Measurements from ENCODE around the gene PPM1E. TPM values are rescaled to one million over a fixed set of nuclear protein-coding genes. Genes with fewer than 3 reads are reported as not detected.

The PPM1E gene
- total RNA-seq, 1 experiment from 2014 or later = 7.1 TPM

GRCh38 chr17:58995247-58995940 lies 239.7 kb downstream of the PPM1E start:
- no peak overlapping the region for H3K56ac ChIP-seq (ENCODE audit: insufficient read length, low read depth, low read length)
- no peak overlapping the region for H3K23ac ChIP-seq (ENCODE audit: insufficient read length, low read depth, low read length)
- no peak overlapping the region for H2AFZ ChIP-seq (ENCODE audit: low read length)
- H3K9me3 ChIP-seq (ENCODE audit: control insufficient read depth, low read depth, low read length) = no peaks in the 10 kb centered on the region
- no peak overlapping the region for H2BK5ac ChIP-seq (ENCODE audit: insufficient read length, low read length)
- H3K23me2 ChIP-seq (ENCODE audit: insufficient read length, low read depth, low read length, poor library complexity, severe bottlenecking) = no peaks in the 10 kb centered on the region
- Mint-ChIP-seq H3K4me1 (peaks cover 10 to 12% of the 10 kb centered on the region in 2 experiments), H3K27ac (no peak overlapping the region), H3K27me3 (ENCODE audit: low read depth) (no peaks in the 10 kb centered on the region), H3K36me3 (ENCODE audit: insufficient read depth in 1 of 3, low read depth in 3 of 3) (peaks cover 12 to 28% (median 26%) of the 10 kb centered on the region in 3 experiments; a peak in 6 of 7 replicates), H3K4me3 (no peak overlapping the region), H3K9me3 (no peaks in the 10 kb centered on the region)
- no peak overlapping the region for H3K14ac ChIP-seq (ENCODE audit: insufficient read depth, low read length)
- WGBS (ENCODE audit: extremely low coverage, insufficient read length, low lambda C conversion rate) = no CpG with 5 or more reads among the region's 7 CpGs
- no peak overlapping the region for H3K4me2 ChIP-seq (ENCODE audit: insufficient read depth, insufficient read length, low read length)
- no peak for TF ChIP-seq CTCF (conservative IDR thresholded peaks at IDR 0.05)
- H2BK15ac ChIP-seq (ENCODE audit: low read depth, low read length) = no peak overlapping the region
- no peak overlapping the region for H2AK5ac ChIP-seq (ENCODE audit: insufficient read length, low read length)
- no peak overlapping the region for H3T11ph ChIP-seq (ENCODE audit: low read length)
- no peaks in the 10 kb centered on the region for H3K79me1 ChIP-seq (ENCODE audit: insufficient read depth, low read depth, low read length, poor library complexity, severe bottlenecking)
- H3K27me3 ChIP-seq (ENCODE audit: insufficient read depth, low read length) = no peaks in the 10 kb centered on the region
- no peak overlapping the region for H2BK20ac ChIP-seq (ENCODE audit: low read depth, low read length, poor library complexity, severe bottlenecking)
- peaks cover 3% of the 10 kb centered on the region; the same call in 1 of the 2 replicates for H3K4me1 ChIP-seq (ENCODE audit: insufficient read depth, low read length)
- no peak overlapping the region for H4K8ac ChIP-seq (replicated peaks; ENCODE audit: insufficient read length, low read depth, low read length)
- H2BK120ac ChIP-seq (ENCODE audit: low read depth, low read length, poor library complexity, severe bottlenecking) = no peak overlapping the region
- H2BK12ac ChIP-seq (ENCODE audit: insufficient read length, low read depth, low read length) = no peak overlapping the region
- H3K27ac ChIP-seq (ENCODE audit: insufficient read length, low read depth, low read length) = no peak overlapping the region
- no peak overlapping the region for H3K4ac ChIP-seq (ENCODE audit: low read depth, low read length)
- no peak overlapping the region for H3K9ac ChIP-seq (ENCODE audit: extremely low read depth, insufficient read length, low read length)
- no peak overlapping the region for H4K5ac ChIP-seq (ENCODE audit: insufficient read length, low read depth, low read length)
- H3K18ac ChIP-seq (ENCODE audit: insufficient read length, low read depth, low read length) = no peak overlapping the region
- H4K91ac ChIP-seq (ENCODE audit: insufficient read length, low read depth, low read length) = no peak overlapping the region
- no peaks in the 10 kb centered on the region for H3K79me2 ChIP-seq (ENCODE audit: insufficient read depth, low read length)
- no peaks in the 10 kb centered on the region for H4K20me1 ChIP-seq (ENCODE audit: control insufficient read depth, insufficient read depth, insufficient read length)
- DNase-seq = no peak

All from H9 (cell line).